ENCODE results near the gene C6orf89.

The C6orf89 gene

DNA sequence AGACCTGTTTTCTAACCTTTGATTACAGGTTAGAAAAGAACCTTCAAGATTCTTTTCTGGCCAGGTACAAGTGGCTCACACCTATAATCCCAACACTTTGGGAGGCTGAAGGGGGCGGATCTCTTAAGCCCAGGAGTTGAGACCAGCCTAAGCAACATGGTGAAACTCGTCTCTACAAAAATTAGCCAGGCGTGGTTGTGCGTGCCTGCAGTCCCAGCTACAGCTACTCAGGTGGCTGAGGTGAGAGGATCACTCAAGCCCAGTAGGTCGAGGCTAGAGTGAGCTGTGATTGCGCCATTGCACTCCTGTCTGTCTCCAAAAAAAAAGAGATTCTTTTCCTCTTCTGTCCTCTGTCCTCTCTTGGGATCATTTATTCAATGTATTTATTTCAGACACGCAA is 25.6 kb upstream of the C6orf89 start:
- no peak for DNase-seq (ENCODE audit: low read depth)
- no peak for TF ChIP-seq CTCF (IDR thresholded peaks at IDR 0.05; ENCODE audit: control insufficient read depth, insufficient read depth, low read depth, low read length, missing control alignments)
- no peak overlapping the region for H3K4me3 ChIP-seq (ENCODE audit: control insufficient read depth, low read depth, low read length)

GRCh38 chr6:36862164-36862847 is 23.4 kb upstream of the C6orf89 start:
- DNase-seq (ENCODE audit: low read depth): no peak
- TF ChIP-seq CTCF (IDR thresholded peaks at IDR 0.05; ENCODE audit: control insufficient read depth, insufficient read depth, low read depth, low read length, missing control alignments): no peak
- H3K4me3 ChIP-seq (ENCODE audit: control insufficient read depth, low read depth, low read length): no peak overlapping the region

DNA sequence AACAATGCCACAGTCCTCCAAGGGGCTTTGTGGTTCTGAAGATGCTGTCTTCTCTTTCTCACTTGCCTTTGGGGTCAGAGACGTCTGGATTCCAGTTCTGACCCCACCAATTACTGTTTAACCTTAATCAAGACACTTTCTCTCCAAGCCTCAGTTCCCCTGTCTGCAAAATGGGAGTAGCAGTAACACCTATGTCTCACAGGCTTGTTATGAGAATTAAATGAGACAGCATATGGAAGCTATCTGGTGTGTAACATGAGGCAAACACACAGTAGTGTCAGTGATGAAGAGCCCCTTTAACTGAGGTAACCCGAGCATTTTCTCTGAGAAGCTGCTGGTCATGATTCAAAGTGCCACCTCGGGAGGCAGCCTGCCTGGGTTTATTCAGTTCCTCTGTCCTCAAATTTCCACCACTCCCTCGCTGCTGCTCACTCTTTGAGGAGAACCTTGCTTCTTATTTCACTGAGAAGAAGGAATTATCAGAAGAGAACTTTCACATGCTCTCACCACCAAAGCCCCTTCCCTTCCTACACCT is 22.8 kb upstream of the C6orf89 start:
- H3K4me3 ChIP-seq (ENCODE audit: control insufficient read depth, low read depth, low read length): no peak overlapping the region
- DNase-seq (ENCODE audit: low read depth): no peak
- TF ChIP-seq CTCF (IDR thresholded peaks at IDR 0.05; ENCODE audit: control insufficient read depth, insufficient read depth, low read depth, low read length, missing control alignments): no peak

GRCh38 chr6:36863670-36864540 is 21.8 kb upstream of the C6orf89 start:
- no peak for TF ChIP-seq CTCF (IDR thresholded peaks at IDR 0.05; ENCODE audit: control insufficient read depth, insufficient read depth, low read depth, low read length, missing control alignments)
- no peak for DNase-seq (ENCODE audit: low read depth)

GRCh38 chr6:36865835-36866234 is 19.9 kb upstream of the C6orf89 start:
- DNase-seq (ENCODE audit: low read depth): no peak
- H3K4me3 ChIP-seq (ENCODE audit: control insufficient read depth, low read depth, low read length): no peak overlapping the region
- no peak for TF ChIP-seq CTCF (IDR thresholded peaks at IDR 0.05; ENCODE audit: control insufficient read depth, insufficient read depth, low read depth, low read length, missing control alignments)

More at GRCh38 chr6:36863670-36864540, 21.8 kb upstream of the C6orf89 start:
- no peak overlapping the region for H3K4me3 ChIP-seq (ENCODE audit: control insufficient read depth, low read depth, low read length)

- DNase-seq (ENCODE audit: low read depth): no peak
- no peak for TF ChIP-seq CTCF (IDR thresholded peaks at IDR 0.05; ENCODE audit: control insufficient read depth, insufficient read depth, low read depth, low read length, missing control alignments)
- H3K4me3 ChIP-seq (ENCODE audit: control insufficient read depth, low read depth, low read length): no peak overlapping the region
Measured at GRCh38 chr6:36867471-36868224, 18.1 kb upstream of the C6orf89 start.

All from AG09309 (cell line).